Upper lobe of right lung (tissue), 1 donor: ENCODE measurements around the gene N4BP2L2. TPM values are rescaled to one million over a fixed set of nuclear protein-coding genes. Genes with fewer than 3 reads are reported as not detected.

Experiments used
- ATAC-seq: fragments of 200-7000 bp; cut with Tn5 transposase; one replicate; pipeline ENCODE4 v1.9.1; 2020; ENCODE audit warnings: mild to moderate bottlenecking, moderate library complexity
- DNase-seq: peaks from one replicate; pipeline ENCODE4 v3.0.0-alpha.2; 2020
- H3K27ac ChIP-seq: fragments of 200-600 bp; one replicate; pipeline ENCODE4 v1.8.0; 2022
- H3K27me3 ChIP-seq: fragments of 200-600 bp; one replicate; pipeline ENCODE4 v1.8.0; 2022; ENCODE audit warnings: mild to moderate bottlenecking
- H3K36me3 ChIP-seq: fragments of 200-600 bp; one replicate; pipeline ENCODE4 v1.8.0; 2022
- H3K4me1 ChIP-seq: fragments of 200-600 bp; one replicate; pipeline ENCODE4 v1.8.0; 2022
- H3K4me3 ChIP-seq: fragments of 200-600 bp; one replicate; pipeline ENCODE4 v1.8.0; 2022; ENCODE audit warnings: mild to moderate bottlenecking
- H3K9me3 ChIP-seq: fragments of 200-600 bp; one replicate; pipeline ENCODE4 v1.8.0; 2022
- CTCF ChIP-seq: fragments of 200-600 bp; IDR thresholded peaks from one replicate; pipeline ENCODE4 v1.8.0; 2022; ENCODE audit warnings: antibody characterized with exemption
- intact Hi-C: fragments of 100-400 bp; cut with DNase I; formaldehyde crosslinking; loops from one replicate; pipeline ENCODE4 v1.11.0; 2022
- total RNA-seq: library from RNA; stranded (reverse); fragmentation: NEBNext Ultra II Directional; extraction: Animal tissue kit (Norgen Biotek cat#: 25700); gene quantifications from one replicate; pipeline ENCODE4 v1.2.1, GENCODE V29; 2021
- donor health status: DM: no; HTN: yes; CAD: no; lungs with severe emphysema.

The N4BP2L2 gene
- total RNA-seq, 1 donor from 2014 or later = 168 TPM

- intact Hi-C loops = no loop called here
- Histone ChIP-seq H3K27ac (no peak overlapping the region), H3K4me3 (no peak overlapping the region), H3K27me3 (no peaks in the 10 kb centered on the region), H3K4me1 (no peaks in the 10 kb centered on the region), H3K36me3 (no peaks in the 10 kb centered on the region), H3K9me3 (peaks cover 8% of the 10 kb centered on the region)
- peak; percentile 25 for ATAC-seq
- no peak for TF ChIP-seq CTCF
- DNase-seq = no peak
Measured at GRCh38 chr13:32454886-32455593, 83.6 kb downstream of the N4BP2L2 start.

- H3K27me3 ChIP-seq = no peaks in the 10 kb centered on the region
- H3K27ac ChIP-seq = no peak overlapping the region
- intact Hi-C loops = no loop called here
- no peak for DNase-seq
- no peaks in the 10 kb centered on the region for H3K36me3 ChIP-seq
- TF ChIP-seq CTCF = no peak
- H3K9me3 ChIP-seq = peaks cover 8% of the 10 kb centered on the region
- H3K4me3 ChIP-seq = no peak overlapping the region
- H3K4me1 ChIP-seq = no peaks in the 10 kb centered on the region
- no peak for ATAC-seq
Measured at GRCh38 chr13:32453981-32454380, 84.6 kb downstream of the N4BP2L2 start.

GRCh38 chr13:32448972-32449371, 89.6 kb downstream of the N4BP2L2 start:
- H3K36me3 ChIP-seq = no peaks in the 10 kb centered on the region
- intact Hi-C loops = no loop called here
- H3K4me1 ChIP-seq = peaks cover 6% of the 10 kb centered on the region
- H3K4me3 ChIP-seq = no peak overlapping the region
- ATAC-seq (no peak), DNase-seq (no peak)
- TF ChIP-seq CTCF = no peak
- H3K9me3 ChIP-seq = no peaks in the 10 kb centered on the region
- no peaks in the 10 kb centered on the region for H3K27me3 ChIP-seq
- no peak overlapping the region for H3K27ac ChIP-seq

GRCh38 chr13:32447894-32448623, 90.5 kb downstream of the N4BP2L2 start:
- no peak for ATAC-seq

GRCh38 chr13:32446773-32447465, 91.7 kb downstream of the N4BP2L2 start:
- Histone ChIP-seq H3K36me3 (peaks cover 5% of the 10 kb centered on the region), H3K9me3 (no peaks in the 10 kb centered on the region), H3K27ac (no peak overlapping the region), H3K27me3 (no peaks in the 10 kb centered on the region), H3K4me3 (no peak overlapping the region), H3K4me1 (peaks cover 6% of the 10 kb centered on the region)
- no peak for TF ChIP-seq CTCF
- DNase-seq (no peak), ATAC-seq (peak; percentile 41)
- intact Hi-C loops = no loop called here

More at GRCh38 chr13:32447894-32448623, 90.5 kb downstream of the N4BP2L2 start:
- H3K27me3 ChIP-seq = no peaks in the 10 kb centered on the region
- DNase-seq = no peak
- TF ChIP-seq CTCF = no peak
- no peak overlapping the region for H3K27ac ChIP-seq
- intact Hi-C loops = no loop called here
- peaks cover 6% of the 10 kb centered on the region for H3K4me1 ChIP-seq
- H3K9me3 ChIP-seq = no peaks in the 10 kb centered on the region
- H3K36me3 ChIP-seq = peaks cover 5% of the 10 kb centered on the region
- H3K4me3 ChIP-seq = no peak overlapping the region
